NT2/D1 (cell line): ENCODE measurements around the gene ACSF3.

Experiments
- YY1 ChIP-seq: IDR thresholded peaks from 2 replicates; pipeline ENCODE4 v1.6.1; 2011; ENCODE audit not compliant: insufficient read length, insufficient read depth
- ZNF274 ChIP-seq: IDR thresholded peaks from 2 replicates; pipeline ENCODE4 v1.6.1; 2011; ENCODE audit warnings: mild to moderate bottlenecking, low read depth, low read length

DNA sequence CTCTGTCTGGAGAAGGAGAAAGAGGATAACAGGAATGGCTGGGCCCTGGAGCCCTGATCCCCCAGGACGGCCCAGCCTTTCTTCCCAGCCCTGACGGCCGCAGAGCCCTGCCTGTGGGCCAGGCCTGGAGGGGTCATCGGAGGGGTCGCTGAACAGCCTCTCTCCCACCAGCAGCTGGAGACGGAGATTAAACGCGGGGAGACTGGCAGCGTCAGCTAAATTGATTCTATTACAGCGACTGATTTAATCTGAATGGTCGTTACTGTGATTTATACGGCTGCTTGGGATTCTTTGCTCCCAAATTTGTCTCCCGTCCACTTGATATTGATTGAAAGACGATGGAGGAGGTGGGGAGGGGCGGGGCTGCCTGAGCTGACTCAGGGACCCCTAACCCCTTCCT, 70.8 kb downstream of the ACSF3 start:
- TF ChIP-seq YY1 (no peak), ZNF274 (no peak)
